OCI-LY1 (cell line): ENCODE data around the gene GNB3.

Experiments
- H2AFZ ChIP-seq: fragments of 200-600 bp; sonication (generic), shearing (Covaris generic); 2 replicates; pipeline ENCODE4 v1.6.0; 2014; ENCODE audit warnings: antibody characterized with exemption, mild to moderate bottlenecking, low read length
- H3F3A ChIP-seq: fragments of 200-600 bp; sonication (generic), shearing (Covaris generic); 2 replicates; pipeline ENCODE4 v1.6.0; 2014; ENCODE audit warnings: mild to moderate bottlenecking, antibody characterized with exemption, low read length, moderate library complexity; ENCODE audit not compliant: insufficient read depth
- H3K27ac ChIP-seq: fragments of 200-600 bp; sonication (generic); 2 replicates; pipeline ENCODE4 v1.5.1; 2014; ENCODE audit warnings: low read length, mixed run types, mild to moderate bottlenecking, low read depth; ENCODE audit not compliant: poor library complexity, severe bottlenecking
- H3K27me3 ChIP-seq: fragments of 200-600 bp; sonication (generic); 2 replicates; pipeline ENCODE4 v1.6.0; 2014; ENCODE audit warnings: antibody characterized with exemption, mild to moderate bottlenecking, low read length, moderate library complexity; ENCODE audit not compliant: insufficient read depth
- H3K36me3 ChIP-seq: fragments of 200-600 bp; sonication (generic); 2 replicates; pipeline ENCODE4 v1.6.1; 2014; ENCODE audit warnings: mild to moderate bottlenecking, antibody characterized with exemption, low read length, moderate library complexity, mixed read lengths; ENCODE audit not compliant: insufficient read depth
- H3K4me1 ChIP-seq: fragments of 200-600 bp; sonication (generic); 2 replicates; pipeline ENCODE4 v1.5.1; 2014; ENCODE audit warnings: mild to moderate bottlenecking, low read length, moderate library complexity; ENCODE audit not compliant: insufficient read depth, severe bottlenecking
- H3K4me2 ChIP-seq: fragments of 200-600 bp; sonication (generic), shearing (Covaris generic); 2 replicates; pipeline ENCODE4 v1.6.1; 2014; ENCODE audit warnings: low read length
- H3K4me3 ChIP-seq: fragments of 200-600 bp; sonication (generic); 2 replicates; pipeline ENCODE4 v1.5.1; 2014; ENCODE audit warnings: low read length, low read depth, mild to moderate bottlenecking, mixed read lengths; ENCODE audit not compliant: poor library complexity, severe bottlenecking
- H3K79me2 ChIP-seq: fragments of 200-600 bp; shearing (Covaris generic); 2 replicates; pipeline ENCODE4 v1.6.1; 2016; ENCODE audit warnings: mixed run types, low read length, mixed read lengths; ENCODE audit not compliant: insufficient read depth
- H3K9ac ChIP-seq: fragments of 200-600 bp; sonication (generic), shearing (Covaris generic); 2 replicates; pipeline ENCODE4 v1.6.1; 2014; ENCODE audit warnings: mild to moderate bottlenecking, low read length, mixed read lengths
- H3K9me2 ChIP-seq: fragments of 200-600 bp; sonication (generic), shearing (Covaris generic); 2 replicates; pipeline ENCODE4 v1.6.1; 2014; ENCODE audit warnings: low read depth, mild to moderate bottlenecking, low read length, mixed read lengths
- H3K9me3 ChIP-seq: fragments of 200-600 bp; shearing (Covaris generic); 2 replicates; pipeline ENCODE4 v1.6.1; 2014; ENCODE audit warnings: low read length, mixed read lengths
- H4K20me1 ChIP-seq: fragments of 200-600 bp; sonication (generic), shearing (Covaris generic); 2 replicates; pipeline ENCODE4 v1.6.0; 2016; ENCODE audit warnings: mild to moderate bottlenecking, low read length; ENCODE audit not compliant: insufficient read depth
- CTCF ChIP-seq: fragments of 200-600 bp; sonication (generic), shearing (Covaris generic); IDR thresholded peaks from 2 replicates; pipeline ENCODE4 v1.5.1; 2017; ENCODE audit warnings: mild to moderate bottlenecking, antibody characterized with exemption, low read length, moderate library complexity, mixed read lengths
- EZH2 ChIP-seq: fragments of 200-600 bp; sonication (generic), shearing (Covaris generic); IDR thresholded peaks from 2 replicates; pipeline ENCODE4 v1.8.0; 2017; ENCODE audit warnings: borderline replicate concordance, mixed run types, mild to moderate bottlenecking, antibody characterized with exemption, low read length, moderate library complexity, mixed read lengths

Gene GNB3

GRCh38 chr12:6858799-6859198, 18.1 kb downstream of the GNB3 start:
- H3K9ac ChIP-seq: no peak overlapping the region
- no peak overlapping the region for H3K4me2 ChIP-seq
- H2AFZ ChIP-seq: no peak overlapping the region
- peaks cover 4% of the 10 kb centered on the region for H3K4me1 ChIP-seq
- H3K79me2 ChIP-seq: peaks cover 3% of the 10 kb centered on the region
- H3K27me3 ChIP-seq: no peaks in the 10 kb centered on the region
- no peaks in the 10 kb centered on the region for H4K20me1 ChIP-seq
- no peaks in the 10 kb centered on the region for H3K9me2 ChIP-seq
- TF ChIP-seq EZH2 (no peak), CTCF (no peak)
- H3K4me3 ChIP-seq: no peak overlapping the region
- H3K9me3 ChIP-seq: no peaks in the 10 kb centered on the region
- H3F3A ChIP-seq: no peaks in the 10 kb centered on the region
- no peak overlapping the region for H3K27ac ChIP-seq
- peaks cover 86% of the 10 kb centered on the region for H3K36me3 ChIP-seq

GRCh38 chr12:6860116-6860515, 19.4 kb downstream of the GNB3 start:
- H3K9me2 ChIP-seq: no peaks in the 10 kb centered on the region
- H3K4me1 ChIP-seq: no peaks in the 10 kb centered on the region
- H2AFZ ChIP-seq: no peak overlapping the region
- no peaks in the 10 kb centered on the region for H3K79me2 ChIP-seq
- H3K9ac ChIP-seq: no peak overlapping the region
- H3K4me2 ChIP-seq: no peak overlapping the region
- no peaks in the 10 kb centered on the region for H4K20me1 ChIP-seq
- H3K27ac ChIP-seq: no peak overlapping the region
- no peaks in the 10 kb centered on the region for H3K27me3 ChIP-seq
- no peak overlapping the region for H3K4me3 ChIP-seq
- H3K36me3 ChIP-seq: peaks cover 95% of the 10 kb centered on the region
- no peaks in the 10 kb centered on the region for H3K9me3 ChIP-seq
- TF ChIP-seq CTCF (no peak), EZH2 (no peak)
- no peaks in the 10 kb centered on the region for H3F3A ChIP-seq

GRCh38 chr12:6860942-6861341, 20.2 kb downstream of the GNB3 start:
- H3K4me3 ChIP-seq: no peak overlapping the region
- peaks cover 95% of the 10 kb centered on the region for H3K36me3 ChIP-seq
- no peaks in the 10 kb centered on the region for H3F3A ChIP-seq
- H3K4me1 ChIP-seq: no peaks in the 10 kb centered on the region
- H3K9ac ChIP-seq: no peak overlapping the region
- H3K79me2 ChIP-seq: no peaks in the 10 kb centered on the region
- H3K9me3 ChIP-seq: no peaks in the 10 kb centered on the region
- no peak overlapping the region for H3K27ac ChIP-seq
- TF ChIP-seq EZH2 (no peak), CTCF (no peak)
- H3K27me3 ChIP-seq: no peaks in the 10 kb centered on the region
- H4K20me1 ChIP-seq: no peaks in the 10 kb centered on the region
- no peaks in the 10 kb centered on the region for H3K9me2 ChIP-seq
- no peak overlapping the region for H2AFZ ChIP-seq
- no peak overlapping the region for H3K4me2 ChIP-seq
